Tibial nerve (tissue), 4 donors: ENCODE data around the gene CLOCK. TPM values are rescaled to one million over a fixed set of nuclear protein-coding genes. Genes with fewer than 3 reads are reported as not detected.

ENCODE experiments used
- DNase-seq, 2 donors: peaks; one replicate each; pipeline ENCODE4 v3.0.0-alpha.2; 2019; ENCODE audit warnings: low spot score in 2 of 2
- H3K27ac ChIP-seq, 4 donors: fragments of 200-600 bp; sonication (generic) in 3 of 4; one replicate each; pipeline ENCODE4 v1.5.1; 2017 to 2019; ENCODE audit warnings: mild to moderate bottlenecking in 1 of 4
- H3K27me3 ChIP-seq, 2 donors: fragments of 200-600 bp; sonication (generic) in 1 of 2; one replicate each; pipeline versions ENCODE4 v1.5.1 to v1.6.0; 2017 to 2019
- H3K36me3 ChIP-seq, 3 donors: fragments of 200-600 bp; sonication (generic); one replicate each; pipeline ENCODE4 v1.5.1; 2018 to 2019
- H3K4me1 ChIP-seq, 4 donors: fragments of 200-600 bp; sonication (generic) in 3 of 4; one replicate each; pipeline ENCODE4 v1.5.1; 2017 to 2019
- H3K4me3 ChIP-seq, 4 donors: fragments of 200-600 bp; sonication (generic) in 3 of 4; one replicate each; pipeline ENCODE4 v1.5.1; 2017 to 2019; ENCODE audit warnings: mild to moderate bottlenecking in 1 of 4, moderate library complexity in 1 of 4
- H3K9me3 ChIP-seq, 4 donors: fragments of 200-600 bp; sonication (generic) in 3 of 4; one replicate each; pipeline ENCODE4 v1.5.1; 2017 to 2019
- CTCF ChIP-seq, 5 experiments: fragments of 200-600 bp in 3 of 5; fragments of 450-650 bp in 2 of 5; sonication (generic) in 3 of 5; IDR thresholded peaks; one replicate each; pipeline ENCODE4 v1.5.1; 2016 to 2019; ENCODE audit warnings: antibody characterized with exemption in 5 of 5, mild to moderate bottlenecking in 3 of 5, moderate library complexity in 2 of 5
- EP300 ChIP-seq, 2 donors: sonication (generic); formaldehyde crosslinking; IDR thresholded peaks; one replicate each; pipeline ENCODE4 v1.6.1; 2017; ENCODE audit warnings: antibody characterized with exemption in 2 of 2, mild to moderate bottlenecking in 1 of 2
- POLR2A ChIP-seq, 2 donors: fragments of 450-650 bp; IDR thresholded peaks; one replicate each; pipeline ENCODE4 v1.6.1; 2017; ENCODE audit warnings: antibody characterized with exemption in 2 of 2, mild to moderate bottlenecking in 2 of 2, moderate library complexity in 2 of 2
- whole genome bisulfite sequencing, 2 donors: methylation state at CpG; one replicate each; pipeline ENCODE4 v1.1.5; 2018; 5-methylcytosine and 5-hydroxymethylcytosine counted together
- total RNA-seq, 4 donors: library from RNA; depleted of rRNA; stranded (reverse); fragments of >200 nt; gene quantifications; one replicate each; pipeline ENCODE4 v1.1.0, GENCODE V29; 2016

The CLOCK gene
- total RNA-seq, 4 donors from 2014 or later = 17.8 to 48.0 (median 27.6) TPM

GRCh38 chr4:55530691-55531090 is 16.0 kb downstream of the CLOCK start:
- H3K27me3 ChIP-seq = no peaks in the 10 kb centered on the region
- no peak overlapping the region for H3K4me3 ChIP-seq
- TF ChIP-seq EP300 (IDR thresholded peaks at IDR 0.05) = no peak
- TF ChIP-seq POLR2A (IDR thresholded peaks at IDR 0.05) = no peak
- no peak for TF ChIP-seq CTCF (IDR thresholded peaks at IDR 0.05)
- H3K4me1 ChIP-seq = no peaks in the 10 kb centered on the region
- peaks cover 0 to 36% (median 8%) of the 10 kb centered on the region in 4 donors for H3K9me3 ChIP-seq
- no peak for DNase-seq
- peaks cover 0 to 22% (median 2%) of the 10 kb centered on the region in 3 donors for H3K36me3 ChIP-seq
- no peak overlapping the region for H3K27ac ChIP-seq
- 87% methylated on average over 4 of the region's 4 CpGs for WGBS, 2 donors

DNA sequence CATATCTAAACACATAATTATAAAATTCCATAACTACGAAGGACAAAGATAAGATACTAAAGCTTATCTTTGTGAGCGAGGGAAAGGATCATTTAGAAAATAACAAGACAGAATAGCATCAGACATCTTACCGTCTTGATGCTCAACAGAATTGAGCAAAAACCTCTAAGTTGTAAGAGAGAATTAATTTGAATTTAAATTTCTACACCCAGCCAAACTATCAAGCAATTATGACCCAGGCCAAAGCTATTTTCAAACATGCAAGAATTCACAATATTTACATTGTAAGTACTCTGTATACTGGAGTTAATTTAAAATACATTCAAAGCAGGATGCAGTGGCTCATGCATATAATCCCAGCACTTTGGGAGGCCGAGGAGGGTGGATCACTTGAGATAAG is 16.5 kb downstream of the CLOCK start:
- peaks cover 0 to 22% (median 2%) of the 10 kb centered on the region in 3 donors for H3K36me3 ChIP-seq
- H3K27ac ChIP-seq = no peak overlapping the region
- DNase-seq = no peak
- H3K27me3 ChIP-seq = no peaks in the 10 kb centered on the region
- no peaks in the 10 kb centered on the region for H3K4me1 ChIP-seq
- no peak overlapping the region for H3K4me3 ChIP-seq
- no peak for TF ChIP-seq EP300 (IDR thresholded peaks at IDR 0.05)
- TF ChIP-seq POLR2A (IDR thresholded peaks at IDR 0.05) = no peak
- TF ChIP-seq CTCF (IDR thresholded peaks at IDR 0.05) = no peak
- 87% methylated on average over 4 of the region's 4 CpGs for WGBS, 2 donors
- peaks cover 0 to 36% (median 8%) of the 10 kb centered on the region in 4 donors for H3K9me3 ChIP-seq

GRCh38 chr4:55528491-55528890 is 18.2 kb downstream of the CLOCK start:
- Histone ChIP-seq H3K9me3 (peaks cover 0 to 27% (median 8%) of the 10 kb centered on the region in 4 donors), H3K27me3 (no peaks in the 10 kb centered on the region), H3K27ac (no peak overlapping the region), H3K4me1 (peaks cover 0 to 4% (median 0%) of the 10 kb centered on the region in 4 donors), H3K36me3 (peaks cover 0 to 13% (median 2%) of the 10 kb centered on the region in 3 donors), H3K4me3 (no peak overlapping the region)
- no peak for TF ChIP-seq CTCF (IDR thresholded peaks at IDR 0.05)
- 98 to 99% methylated on average over 3 of the region's 3 CpGs for WGBS, 2 donors
- DNase-seq = no peak

DNA sequence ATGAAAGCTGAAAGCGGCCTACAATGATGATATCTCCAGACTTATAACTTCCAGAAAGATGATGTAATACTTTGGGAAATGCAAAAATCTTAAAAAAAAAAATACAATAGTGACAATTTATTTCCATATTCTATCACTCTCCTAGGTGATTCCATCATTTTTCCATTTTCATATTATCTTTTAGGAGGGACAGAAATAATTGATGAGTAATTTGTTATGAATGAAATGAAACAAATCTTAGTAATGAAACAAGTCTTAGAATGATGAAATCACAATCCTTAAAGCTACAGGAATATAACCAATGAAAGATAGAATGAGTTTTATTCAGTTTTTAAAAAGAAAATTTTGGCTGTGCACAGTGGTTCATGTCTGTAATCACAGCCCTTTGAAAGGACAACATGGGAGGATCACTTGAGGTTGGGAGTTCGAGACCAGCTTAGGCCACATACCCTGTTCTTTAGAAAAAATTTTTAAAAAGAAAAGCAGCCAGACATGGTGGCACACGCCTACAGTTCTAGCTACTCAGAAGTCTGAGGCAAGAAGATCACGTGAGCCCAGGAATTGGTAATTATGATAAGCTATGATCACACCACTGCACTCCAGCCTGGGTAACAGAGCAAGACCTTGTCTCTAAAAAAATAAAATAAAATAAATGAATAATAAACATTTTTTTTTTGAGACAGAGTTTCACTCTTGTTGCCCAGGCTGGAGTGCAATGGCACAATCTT is 21.7 kb downstream of the CLOCK start:
- WGBS, 2 donors = 82 to 84% methylated on average over 4 of the region's 4 CpGs
- no peaks in the 10 kb centered on the region for H3K27me3 ChIP-seq
- no peak for TF ChIP-seq POLR2A (IDR thresholded peaks at IDR 0.05)
- TF ChIP-seq EP300 (IDR thresholded peaks at IDR 0.05) = no peak
- no peak for TF ChIP-seq CTCF (IDR thresholded peaks at IDR 0.05)

DNA sequence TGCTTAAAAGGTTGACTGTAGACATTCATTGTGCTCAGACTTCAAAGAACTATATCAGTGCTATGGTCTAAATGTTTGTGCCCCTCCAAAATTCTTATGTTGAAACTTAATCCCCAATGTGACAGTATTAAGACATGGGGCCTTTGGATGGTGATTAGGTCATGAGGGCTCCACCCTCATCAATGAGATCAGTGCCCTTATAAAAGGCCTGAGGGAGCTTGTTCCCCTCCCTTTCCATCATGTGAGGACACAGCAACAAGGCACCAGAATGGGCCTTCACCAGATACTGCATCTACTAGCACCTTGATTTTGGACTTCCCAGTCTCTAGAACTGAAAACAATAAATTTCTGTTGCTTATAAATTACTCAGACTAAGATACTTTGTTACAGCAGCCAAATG is 28.3 kb downstream of the CLOCK start:
- no peaks in the 10 kb centered on the region for H3K36me3 ChIP-seq
- no peak for DNase-seq

More for the DNA sequence above, 21.7 kb downstream of the CLOCK start:
- Histone ChIP-seq H3K36me3 (no peaks in the 10 kb centered on the region), H3K27ac (no peak overlapping the region), H3K4me1 (peaks cover 0 to 4% (median 0%) of the 10 kb centered on the region in 4 donors), H3K9me3 (peaks cover 0 to 3% (median under 1%) of the 10 kb centered on the region in 4 donors), H3K4me3 (no peak overlapping the region)
- DNase-seq = no peak

More for the DNA sequence above, 28.3 kb downstream of the CLOCK start:
- Histone ChIP-seq H3K27me3 (no peaks in the 10 kb centered on the region), H3K27ac (no peak overlapping the region), H3K9me3 (no peaks in the 10 kb centered on the region), H3K4me3 (no peak overlapping the region), H3K4me1 (no peaks in the 10 kb centered on the region)
- TF ChIP-seq EP300 (IDR thresholded peaks at IDR 0.05) = no peak
- no peak for TF ChIP-seq CTCF (IDR thresholded peaks at IDR 0.05)
- no peak for TF ChIP-seq POLR2A (IDR thresholded peaks at IDR 0.05)
